Jurkat, Clone E6-1 (cell line): ENCODE measurements around the gene PRG2.
"Not testable (repeated sequence)": the region's sequence is repeated elsewhere in the genome, so short reads cannot be mapped to it uniquely, and the experiment has no call there.

Experiments used
- DNase-seq: peaks from one replicate; pipeline ENCODE4 v3.0.0-alpha.2; 2011; ENCODE audit warnings: low read depth, low spot score
- H3K4me3 ChIP-seq: 2 replicates; pipeline ENCODE4 v1.5.1; 2011; ENCODE audit warnings: mild to moderate bottlenecking, low read length, control low read depth, moderate library complexity

The PRG2 gene

DNA sequence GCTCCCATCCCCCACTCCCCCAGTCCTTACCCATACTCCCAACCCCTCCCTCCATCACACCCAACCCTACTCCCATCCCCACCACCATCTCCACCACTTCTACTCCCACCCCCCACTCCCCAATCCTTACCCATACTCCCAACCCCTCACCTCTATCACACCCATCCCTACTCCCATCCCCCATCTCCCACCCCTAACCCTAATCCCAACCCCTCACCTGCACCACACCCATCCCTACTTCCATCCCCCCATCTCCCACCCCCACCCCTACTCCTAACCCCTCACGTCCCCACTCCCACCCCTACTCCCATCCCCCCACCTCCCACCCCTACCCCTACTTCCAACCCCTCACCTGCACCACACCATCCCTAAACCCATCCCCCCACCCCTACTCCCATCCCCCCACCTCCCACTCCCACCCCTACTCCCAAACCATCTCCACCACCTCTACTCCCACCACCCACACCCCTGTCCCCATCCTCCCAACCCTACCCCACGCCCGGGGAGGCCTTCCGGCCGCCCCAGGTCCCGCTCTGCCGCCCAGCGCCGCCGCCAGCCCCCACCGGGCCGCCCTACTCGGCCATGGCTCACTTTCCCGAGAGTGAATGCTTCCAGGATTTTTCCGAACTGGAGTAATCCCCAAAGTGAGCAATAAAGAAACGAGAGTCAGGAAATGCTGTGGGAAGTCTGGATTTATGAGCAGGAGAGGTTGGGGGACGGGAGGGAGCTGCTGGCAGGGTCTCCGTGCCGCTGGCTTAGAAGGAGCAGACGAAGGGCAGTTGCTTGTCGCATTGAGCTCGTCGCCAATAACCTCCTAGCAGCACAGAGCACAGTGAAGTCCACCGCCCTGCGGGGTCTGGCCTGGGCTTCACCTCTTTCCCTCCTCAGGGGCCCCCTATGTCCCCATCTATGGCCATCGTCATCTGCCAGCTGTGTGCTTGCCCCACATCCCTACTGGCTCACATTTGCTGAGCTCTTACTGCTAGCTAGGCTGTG lies 14.1 kb downstream of the PRG2 start:
- DNase-seq, result no peak
- H3K4me3 ChIP-seq, result no peak overlapping the region

DNA sequence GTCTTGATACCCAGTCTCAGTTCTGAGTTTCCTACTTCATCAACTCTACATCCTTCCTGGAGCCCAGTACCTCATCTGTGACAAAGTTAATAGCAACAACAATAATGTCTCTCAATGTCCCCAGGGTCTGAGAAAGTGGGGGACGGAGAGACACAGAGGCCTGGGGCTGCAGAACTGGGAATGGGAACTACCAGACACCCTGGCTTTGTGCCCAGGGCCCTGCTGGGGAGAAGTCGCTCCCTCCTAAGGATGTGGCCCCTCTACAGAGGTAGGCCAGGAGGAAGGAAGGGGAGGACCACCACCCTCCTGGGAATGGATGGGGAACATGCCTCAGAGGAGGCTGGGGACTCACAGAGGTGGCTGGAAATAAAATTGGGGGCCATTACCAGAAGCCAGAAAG lies 15.0 kb downstream of the PRG2 start:
- H3K4me3 ChIP-seq, result no peak overlapping the region
- DNase-seq, result no peak

DNA sequence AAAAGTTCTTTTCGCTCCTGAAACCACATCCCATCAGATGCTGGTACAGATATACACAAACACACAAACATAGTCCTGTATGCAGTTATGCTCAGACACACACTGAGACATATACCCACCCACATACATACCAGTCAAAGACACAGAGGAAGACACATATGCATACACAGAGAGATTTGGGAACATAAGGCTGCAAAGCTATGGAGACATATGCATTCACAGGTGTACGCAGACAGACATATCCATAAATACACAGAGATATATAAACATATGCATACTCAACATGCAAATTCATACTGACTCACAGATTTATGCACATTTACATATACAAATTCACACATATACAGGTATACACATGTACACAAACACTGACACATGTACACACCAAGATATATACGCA lies 15.5 kb downstream of the PRG2 start:
- H3K4me3 ChIP-seq, result no peak overlapping the region
- DNase-seq, result no peak

DNA sequence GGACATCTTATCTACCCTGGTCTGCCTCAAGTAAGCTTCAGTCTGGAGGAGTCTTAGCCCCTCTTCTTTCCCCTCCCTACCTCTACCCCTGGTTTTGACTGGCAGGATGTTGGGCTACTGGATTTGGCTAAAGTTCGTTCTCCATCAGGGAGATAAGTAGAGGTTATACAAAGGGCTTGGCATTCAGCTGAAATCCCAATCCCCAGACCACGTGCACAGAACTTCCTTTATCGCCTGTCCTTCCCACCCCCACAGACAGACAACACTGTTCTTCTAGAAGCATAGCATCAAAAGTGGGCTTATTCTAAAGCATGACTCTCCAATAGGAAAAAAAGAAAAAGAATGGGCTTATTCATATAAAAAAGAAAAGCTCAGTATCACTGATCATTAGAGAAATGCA lies 17.3 kb downstream of the PRG2 start:
- no peak overlapping the region for H3K4me3 ChIP-seq
- no peak for DNase-seq

DNA sequence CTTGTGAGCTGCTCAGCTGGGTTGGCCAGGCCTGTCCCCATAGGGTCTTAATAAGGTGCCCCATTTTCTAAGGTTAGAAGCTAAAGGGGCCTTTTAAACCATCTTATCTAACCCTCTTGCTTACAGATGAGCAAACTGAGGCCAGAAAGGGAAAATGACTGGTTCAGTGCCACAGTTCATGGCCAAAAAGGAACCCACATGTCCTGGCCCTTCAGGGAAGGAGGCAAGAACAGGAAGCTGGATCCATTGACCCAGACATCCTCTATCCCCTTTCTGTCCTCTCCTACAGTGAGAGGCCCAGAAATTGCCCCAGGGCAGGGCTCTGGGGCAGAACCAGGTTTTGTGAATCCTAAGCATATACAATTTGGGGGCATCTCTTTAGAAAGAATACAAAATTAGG lies 19.5 kb downstream of the PRG2 start:
- no peak for DNase-seq
- no peak overlapping the region for H3K4me3 ChIP-seq

DNA sequence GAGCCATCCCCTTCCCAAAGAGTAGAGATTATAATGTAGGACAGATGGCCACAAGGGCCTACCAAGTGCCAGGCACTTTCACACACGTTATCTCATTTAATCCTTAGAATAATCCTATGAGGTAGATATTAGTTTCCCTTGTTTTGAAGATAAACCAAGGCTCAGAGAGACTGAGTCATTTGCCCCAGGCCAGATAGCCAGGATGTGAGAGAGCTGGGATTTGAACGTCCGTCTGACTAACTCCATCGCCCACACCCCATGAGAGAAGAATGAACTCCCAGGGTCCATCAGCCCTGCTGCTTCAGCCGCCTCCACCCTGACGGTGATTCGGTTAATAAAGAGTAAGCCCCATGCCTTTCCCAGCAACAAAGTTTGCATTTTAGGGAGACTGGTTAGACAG lies 20.2 kb downstream of the PRG2 start:
- no peak overlapping the region for H3K4me3 ChIP-seq
- no peak for DNase-seq

DNA sequence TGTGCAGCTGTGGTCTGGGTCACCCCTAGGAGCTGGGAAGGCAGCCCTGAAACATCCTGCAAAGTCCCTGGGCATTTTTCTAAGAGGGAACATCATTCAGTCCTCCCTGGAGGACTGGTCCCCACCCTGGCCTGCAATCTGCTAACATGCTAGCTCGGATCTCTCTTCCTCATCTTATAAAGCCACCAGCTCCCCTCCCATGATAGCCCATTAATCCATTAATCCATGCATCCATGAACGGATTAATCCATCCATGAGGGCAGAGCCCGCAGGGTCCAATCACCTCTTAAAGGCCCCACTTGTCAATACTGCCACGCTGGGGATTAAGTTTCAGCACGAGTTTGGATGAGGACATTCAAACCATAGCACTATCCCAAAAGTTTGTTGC lies 21.6 kb downstream of the PRG2 start:
- no peak overlapping the region for H3K4me3 ChIP-seq

DNA sequence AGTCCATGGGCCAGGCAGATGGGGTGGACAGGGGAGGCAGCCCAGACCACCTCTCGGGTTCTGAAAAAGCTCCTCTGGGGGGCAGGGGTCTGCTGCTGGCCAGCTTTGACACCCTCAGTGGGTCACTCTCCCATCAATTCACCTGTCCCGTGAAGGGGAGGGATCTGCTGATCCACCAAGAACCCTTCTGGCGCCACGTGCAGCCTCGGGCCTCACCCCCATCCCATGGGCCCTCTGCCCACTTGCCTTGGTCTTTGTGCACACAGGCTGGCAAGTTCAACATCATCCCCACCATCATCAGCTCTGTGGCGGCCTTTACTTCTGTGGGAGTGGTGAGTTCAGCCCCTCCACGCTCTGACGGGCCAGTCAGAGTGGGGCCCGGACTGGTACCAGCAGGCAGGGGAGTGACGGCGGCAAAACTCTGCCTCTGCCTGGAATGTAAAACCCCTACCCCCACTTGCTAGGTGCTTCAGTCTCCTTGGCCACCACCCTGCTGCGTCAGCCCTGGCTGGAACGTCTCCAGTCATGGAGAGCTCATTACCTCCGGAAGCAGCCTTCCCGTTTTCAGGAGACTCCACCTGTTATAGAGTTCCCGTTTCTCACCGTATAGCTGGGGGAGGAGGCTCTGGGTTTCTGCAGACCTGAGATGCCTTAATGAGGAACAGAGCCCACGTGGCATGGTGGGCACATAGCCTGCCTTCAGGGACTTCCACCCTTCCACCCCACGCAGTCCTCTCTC lies 22.2 kb downstream of the PRG2 start:
- no peak for DNase-seq
- H3K4me3 ChIP-seq, result no peak overlapping the region

More for the DNA sequence above, 21.6 kb downstream of the PRG2 start:
- DNase-seq, result no peak

DNA sequence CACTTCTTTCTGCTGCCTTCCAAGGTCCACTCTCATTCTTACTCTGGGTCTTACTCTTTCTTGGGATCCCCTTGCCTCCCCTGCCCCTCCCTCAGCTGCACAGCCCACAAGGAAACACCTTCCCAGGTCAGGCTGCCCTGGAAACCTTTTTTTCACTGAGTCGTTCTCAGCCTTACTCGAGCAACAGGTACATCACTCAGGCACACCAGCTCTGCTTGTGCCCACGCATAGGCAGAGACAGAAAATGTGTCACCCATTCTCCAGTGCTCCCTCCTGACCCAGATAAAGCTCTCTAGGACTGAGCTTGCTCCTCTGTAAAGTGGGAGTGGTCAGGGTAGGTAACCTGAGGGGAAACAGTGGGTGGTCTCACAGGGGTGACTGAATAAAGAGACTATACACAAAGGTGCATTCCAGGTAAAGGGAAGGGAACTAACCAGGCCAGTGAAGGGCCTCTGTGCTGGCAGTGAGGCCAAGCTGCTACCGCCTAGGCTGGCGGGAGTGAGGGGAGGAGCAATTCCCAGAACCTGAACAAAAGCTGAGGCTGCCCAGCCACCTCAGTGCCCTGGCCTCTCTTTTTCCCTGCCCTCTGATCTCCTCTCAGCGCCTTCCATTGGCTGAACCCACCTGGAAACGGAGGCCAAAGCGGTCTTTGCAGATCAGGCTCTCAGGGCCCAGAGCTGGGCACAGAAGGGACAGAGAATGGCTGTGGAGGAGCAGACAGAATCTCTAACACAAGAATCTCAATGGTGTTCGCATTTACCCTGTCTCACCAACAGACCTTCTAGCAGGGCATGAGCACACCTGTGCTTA lies 25.4 kb downstream of the PRG2 start:
- H3K4me3 ChIP-seq, result no peak overlapping the region
- DNase-seq, result no peak

DNA sequence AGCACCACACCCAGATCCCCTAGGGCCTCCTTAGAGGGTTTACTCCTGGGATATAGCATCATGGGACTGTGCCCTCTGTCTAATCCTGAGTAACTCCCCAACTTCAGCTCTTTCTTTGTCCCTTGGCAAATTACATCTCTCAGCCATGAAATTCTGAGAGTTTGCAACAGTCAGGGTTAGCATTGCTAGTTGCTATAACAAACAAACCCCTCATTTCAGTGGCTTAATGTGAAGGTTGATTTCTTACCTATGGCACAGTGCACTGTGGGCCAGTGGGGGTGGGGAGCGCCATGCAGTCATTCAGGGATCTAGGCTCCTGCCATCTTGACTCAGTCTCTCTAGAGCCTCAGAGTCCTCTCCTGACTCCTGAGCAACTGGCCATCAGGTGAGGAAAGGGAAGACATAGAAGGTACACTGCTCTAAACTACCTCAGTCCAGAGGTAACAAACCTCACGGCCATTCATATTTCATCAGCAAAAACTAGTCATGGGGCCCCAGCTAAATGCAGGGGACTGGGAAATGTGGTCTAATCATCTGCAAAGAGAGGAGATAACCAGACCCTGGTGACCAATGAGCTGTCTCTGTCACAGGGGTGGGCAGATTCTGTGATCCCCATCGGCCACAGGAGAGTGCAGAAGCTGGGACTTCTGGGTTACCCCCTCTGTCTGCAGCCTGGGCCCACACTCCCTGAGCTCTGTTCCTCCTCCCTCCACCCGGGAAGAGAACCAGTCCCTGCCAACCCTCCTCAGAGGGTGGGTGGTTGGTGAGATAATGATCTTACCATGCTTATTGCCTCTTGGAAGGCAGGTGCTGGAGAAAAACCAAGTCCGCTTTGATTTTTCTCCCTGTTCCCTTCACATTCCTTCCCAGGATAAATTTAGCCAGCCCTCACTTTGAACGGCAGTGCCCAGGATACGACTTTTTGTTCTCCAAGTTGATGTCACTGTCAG lies 27.0 kb downstream of the PRG2 start:
- DNase-seq, result no peak
- H3K4me3 ChIP-seq, result no peak overlapping the region

DNA sequence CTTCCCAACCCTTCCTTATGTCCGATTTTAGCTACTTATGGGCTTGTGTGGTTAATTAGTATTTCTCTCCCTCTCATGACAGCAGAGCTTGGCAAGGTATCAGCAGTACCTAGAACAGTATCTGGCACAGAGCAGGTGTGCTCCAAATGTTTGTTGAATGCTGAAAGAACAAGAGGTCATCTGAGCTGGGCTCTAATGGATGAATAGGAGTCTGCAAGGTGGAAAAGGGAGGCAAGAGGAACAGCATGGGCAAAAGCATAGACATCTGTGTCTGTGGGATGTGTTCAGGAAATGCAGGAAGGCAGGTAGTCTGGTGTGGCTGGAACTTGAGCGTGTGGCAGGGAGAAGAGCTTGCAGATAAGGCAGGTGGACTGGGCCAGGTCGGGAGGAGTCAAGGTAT lies 28.5 kb downstream of the PRG2 start:
- DNase-seq, result no peak
- H3K4me3 ChIP-seq, result no peak overlapping the region

DNA sequence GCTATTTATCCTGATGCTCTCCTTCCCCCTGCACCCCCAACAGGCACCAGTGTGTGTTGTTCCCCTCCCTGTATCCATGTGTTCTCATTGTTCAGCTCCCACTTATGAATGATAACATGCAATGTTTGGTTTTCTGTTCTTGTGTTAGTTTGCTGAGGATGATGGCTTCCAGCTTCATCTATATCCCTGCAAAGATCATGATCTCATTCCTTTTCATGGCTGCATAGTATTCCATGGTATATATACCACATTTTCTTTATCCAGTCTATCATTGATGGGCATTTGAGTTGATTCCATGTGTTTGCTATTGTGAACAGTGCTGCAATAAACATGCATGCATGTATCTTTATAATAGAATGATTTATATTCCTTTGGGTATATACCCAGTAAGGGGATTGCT lies 29.0 kb downstream of the PRG2 start:
- not testable (repeated sequence) for H3K4me3 ChIP-seq, DNase-seq

DNA sequence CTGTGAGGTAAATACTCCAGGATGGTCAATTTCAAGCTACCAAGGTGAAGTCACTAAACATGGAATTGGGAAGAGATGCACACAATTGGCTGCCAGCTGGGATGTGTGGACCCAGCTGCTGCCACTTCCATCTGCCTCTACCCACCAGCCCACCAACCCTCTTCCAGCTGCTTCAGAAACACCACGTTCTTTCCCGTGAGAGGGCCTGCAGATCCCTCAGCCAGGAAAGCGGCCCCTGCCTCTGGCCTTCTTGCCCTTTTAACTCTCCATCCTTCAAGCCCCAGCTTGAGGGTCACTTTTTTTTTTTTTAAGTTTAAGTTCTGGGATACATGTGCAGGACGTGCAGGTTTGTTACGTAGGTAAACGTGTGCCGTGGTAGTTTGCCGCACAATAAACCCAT lies 29.5 kb downstream of the PRG2 start:
- DNase-seq, result no peak
- H3K4me3 ChIP-seq, result no peak overlapping the region

DNA sequence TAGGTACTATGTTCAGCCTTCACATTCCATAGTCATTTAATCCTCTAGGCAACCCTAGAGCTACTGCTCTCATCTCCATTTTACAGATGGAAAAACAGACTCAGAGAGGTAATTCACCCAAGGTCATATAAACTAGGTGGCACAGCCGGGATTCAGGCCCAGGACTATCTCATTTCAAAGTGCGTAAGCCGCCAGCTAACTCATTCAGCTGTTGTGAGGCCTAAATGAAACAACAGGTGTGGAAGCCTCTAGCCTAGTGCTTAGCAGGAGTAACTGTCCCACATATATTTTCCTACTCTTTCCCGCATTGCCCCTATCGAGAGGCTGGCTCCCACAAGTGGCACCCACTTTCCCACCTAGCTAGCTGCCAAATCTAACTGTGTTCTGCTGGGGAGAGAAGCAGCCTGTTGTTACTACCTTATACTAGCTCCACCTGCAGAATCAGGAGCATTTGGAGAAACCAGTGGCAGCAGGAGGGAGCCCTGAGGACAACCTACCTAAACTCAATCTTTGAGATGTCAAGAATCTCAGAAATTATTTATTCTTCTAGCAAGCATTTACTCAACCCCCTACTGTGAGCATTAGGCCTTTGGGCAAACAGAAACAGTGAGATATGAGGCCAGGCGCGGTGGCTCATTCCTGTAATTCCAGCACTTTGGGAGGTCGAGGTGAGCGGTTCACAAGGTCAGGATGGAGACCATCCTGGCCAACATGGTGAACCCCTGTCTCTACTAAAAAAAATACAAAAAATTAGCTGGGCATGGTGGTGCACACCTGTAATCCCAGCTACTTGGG lies 30.4 kb downstream of the PRG2 start:
- no peak overlapping the region for H3K4me3 ChIP-seq
- no peak for DNase-seq

DNA sequence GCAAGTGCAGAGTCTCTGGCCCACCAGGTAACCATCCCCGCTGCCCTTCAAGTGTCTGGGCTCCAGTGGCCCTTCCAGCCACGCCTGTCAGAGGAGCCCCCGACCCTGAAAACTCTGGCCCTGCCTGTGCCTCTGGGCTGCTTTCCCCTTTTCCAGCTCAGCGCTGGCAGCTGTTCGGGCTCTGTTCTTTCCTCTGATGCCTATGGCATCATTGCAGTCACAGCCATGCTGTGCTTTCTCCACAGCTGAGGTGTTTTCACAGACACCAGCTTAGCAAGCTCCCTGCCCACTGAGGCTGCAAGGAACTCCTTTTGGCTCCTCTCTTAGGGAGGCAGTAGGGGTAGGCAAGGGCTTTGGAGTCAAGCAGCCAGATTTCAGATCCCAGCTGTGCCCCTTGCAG lies 31.1 kb downstream of the PRG2 start:
- no peak for DNase-seq
- no peak overlapping the region for H3K4me3 ChIP-seq

DNA sequence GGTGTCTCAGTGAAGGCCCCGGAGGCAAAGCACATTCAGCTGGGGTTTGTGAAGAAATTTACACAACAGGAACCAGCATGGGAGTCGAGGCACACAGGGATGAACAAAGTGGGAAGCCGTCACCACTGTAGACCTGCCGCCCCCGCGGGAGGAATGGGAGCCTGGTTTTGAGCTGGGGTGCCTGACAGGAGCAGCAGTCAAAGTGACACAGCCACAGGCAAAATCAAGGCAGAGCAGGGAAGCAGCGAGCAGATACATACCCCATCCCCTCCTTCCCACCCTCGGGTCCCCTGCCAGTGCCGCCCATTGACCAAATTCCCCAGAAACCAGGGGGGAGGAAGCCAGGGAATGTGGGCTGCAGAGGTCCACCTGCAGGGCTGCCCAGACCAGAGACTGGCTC lies 31.5 kb downstream of the PRG2 start:
- H3K4me3 ChIP-seq, result no peak overlapping the region
- DNase-seq, result no peak

DNA sequence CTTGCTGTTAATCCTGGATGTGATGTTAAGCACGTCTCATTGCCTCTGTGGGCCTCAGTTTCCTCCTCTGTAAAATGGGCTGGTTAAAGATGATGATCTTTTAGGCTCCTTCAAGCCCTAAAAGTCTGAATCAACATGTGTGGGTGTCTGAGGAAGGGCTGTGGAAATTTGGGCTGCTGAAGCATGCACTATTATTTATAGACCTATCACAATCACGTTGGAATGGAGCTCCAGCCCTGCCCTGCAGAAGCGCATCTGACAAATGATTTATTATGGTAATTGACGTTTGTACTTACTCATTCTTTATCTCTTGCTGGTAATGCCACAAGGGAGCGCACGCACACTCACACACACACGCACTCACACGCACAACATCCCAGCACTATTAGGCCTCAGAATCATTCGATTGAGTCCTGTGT lies 31.9 kb downstream of the PRG2 start:
- no peak overlapping the region for H3K4me3 ChIP-seq
- DNase-seq, result no peak

DNA sequence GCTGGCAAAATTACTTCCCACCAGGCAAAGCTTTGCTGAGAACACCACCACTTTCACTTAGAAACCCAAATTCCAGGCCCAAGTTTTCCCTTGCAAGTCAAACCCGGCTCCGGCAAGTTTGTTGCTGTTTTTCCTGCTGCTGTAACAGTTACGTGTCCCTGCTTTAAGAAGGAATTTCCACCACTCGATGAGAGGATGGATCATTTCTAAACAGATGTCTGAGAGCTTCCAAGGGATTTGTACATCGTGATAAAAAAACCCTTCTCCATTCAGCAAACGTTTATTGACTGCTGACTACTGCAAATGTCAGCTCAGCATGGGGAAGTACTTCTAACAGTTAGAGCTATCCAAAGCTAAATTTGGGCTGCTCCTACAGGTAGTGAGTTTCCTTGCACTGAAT lies 32.6 kb downstream of the PRG2 start:
- DNase-seq, result no peak
- no peak overlapping the region for H3K4me3 ChIP-seq
